Effector memory CD4-positive, alpha-beta T cell (primary cell): ENCODE data around the gene GRAMD1B.
"Not testable (repeated sequence)": the region's sequence is repeated elsewhere in the genome, so short reads cannot be mapped to it uniquely, and the experiment has no call there.

Source experiments
- DNase-seq, 3 donors: peaks; one replicate each; pipeline ENCODE4 v3.0.0-alpha.2; 2020
- H3K27ac ChIP-seq: 2 replicates; pipeline ENCODE4 v1.7.0; 2013; ENCODE audit warnings: mild to moderate bottlenecking, low read length, moderate library complexity; ENCODE audit not compliant: insufficient read depth, poor library complexity, severe bottlenecking
- H3K27me3 ChIP-seq: replicated peaks from 2 replicates; pipeline ENCODE4 v1.7.0; 2013; ENCODE audit warnings: mild to moderate bottlenecking, low read length; ENCODE audit not compliant: insufficient read depth, control insufficient read depth, poor library complexity, severe bottlenecking
- H3K36me3 ChIP-seq: 2 replicates; pipeline ENCODE4 v1.7.0; 2013; ENCODE audit warnings: mild to moderate bottlenecking, low read length, moderate library complexity; ENCODE audit not compliant: control insufficient read depth, insufficient read depth
- H3K4me1 ChIP-seq: 2 replicates; pipeline ENCODE4 v1.7.0; 2013; ENCODE audit warnings: low read length, mild to moderate bottlenecking; ENCODE audit not compliant: control insufficient read depth, insufficient read depth, poor library complexity, severe bottlenecking
- H3K4me3 ChIP-seq: 2 replicates; pipeline ENCODE4 v1.7.0; 2013; ENCODE audit warnings: low read length, low read depth, mild to moderate bottlenecking; ENCODE audit not compliant: insufficient read depth, poor library complexity, severe bottlenecking
- H3K9me3 ChIP-seq: 2 replicates; pipeline ENCODE4 v1.7.0; 2013; ENCODE audit warnings: mild to moderate bottlenecking, low read length, moderate library complexity; ENCODE audit not compliant: control insufficient read depth

The GRAMD1B gene

DNA sequence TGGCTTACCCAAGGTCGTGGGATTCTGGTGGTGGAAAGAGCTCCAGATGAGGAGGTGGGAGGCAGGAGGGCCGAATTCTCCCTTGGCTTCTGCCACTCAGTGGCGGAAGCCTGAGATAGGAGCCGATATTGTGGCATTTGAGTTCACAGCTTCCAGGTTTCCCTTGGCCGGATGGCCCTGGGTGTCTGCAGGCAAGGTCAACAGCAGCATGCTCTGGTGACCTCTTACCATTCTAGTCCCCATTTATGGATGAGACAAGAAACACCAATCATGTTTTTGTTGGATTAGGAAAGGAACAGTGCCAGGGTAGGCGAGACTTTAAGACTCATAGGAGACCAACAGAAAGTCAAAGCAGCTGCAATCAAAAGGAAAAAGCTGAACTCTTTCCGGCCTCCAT lies 89.7 kb downstream of the GRAMD1B start:
- no peaks in the 10 kb centered on the region for H3K9me3 ChIP-seq
- no peak overlapping the region for H3K27ac ChIP-seq
- no peak overlapping the region for H3K4me3 ChIP-seq
- no peaks in the 10 kb centered on the region for H3K27me3 ChIP-seq
- H3K36me3 ChIP-seq = no peaks in the 10 kb centered on the region
- no peak for DNase-seq
- H3K4me1 ChIP-seq = no peaks in the 10 kb centered on the region

DNA sequence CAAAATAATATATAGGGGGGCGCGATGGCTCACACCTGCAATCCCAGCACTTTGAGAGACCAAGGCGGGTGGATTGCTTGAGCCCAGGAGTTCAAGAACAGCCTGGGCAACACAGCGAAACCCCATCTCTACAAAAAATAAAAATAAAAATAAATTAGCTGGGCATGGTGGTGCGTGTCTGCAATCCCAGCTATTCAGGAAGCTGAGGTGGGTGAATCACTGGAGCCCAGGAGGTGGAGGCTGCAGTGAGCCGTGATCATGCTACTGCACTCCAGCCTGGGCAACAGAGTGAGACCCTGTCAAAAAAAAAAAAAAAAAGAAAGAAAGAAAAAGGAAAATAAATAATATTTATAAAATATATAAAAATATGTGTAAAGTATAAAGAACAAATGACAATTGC lies 90.4 kb downstream of the GRAMD1B start:
- H3K4me1 ChIP-seq, H3K9me3 ChIP-seq, DNase-seq, H3K4me3 ChIP-seq, H3K27me3 ChIP-seq, H3K27ac ChIP-seq, H3K36me3 ChIP-seq: not testable (repeated sequence)

DNA sequence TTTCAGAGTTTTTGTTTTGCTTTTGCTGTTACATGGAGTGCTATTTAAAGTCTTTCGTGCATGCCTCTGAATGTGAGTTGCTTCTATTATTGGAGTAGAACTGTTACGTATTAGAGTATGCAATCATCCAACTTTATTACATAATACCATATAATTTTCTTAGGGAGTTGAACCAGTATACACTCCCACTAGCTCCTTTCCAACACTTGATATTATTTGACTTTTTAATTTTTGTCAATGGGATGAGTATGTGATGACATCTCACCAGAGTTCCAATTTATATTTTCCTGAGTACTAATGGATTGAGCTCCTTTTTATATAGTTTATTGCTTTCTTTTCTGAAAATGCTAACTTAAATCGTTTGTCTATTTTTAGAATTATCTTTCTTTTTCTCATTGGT lies 90.9 kb downstream of the GRAMD1B start:
- no peaks in the 10 kb centered on the region for H3K4me1 ChIP-seq
- no peaks in the 10 kb centered on the region for H3K27me3 ChIP-seq
- no peaks in the 10 kb centered on the region for H3K9me3 ChIP-seq
- H3K4me3 ChIP-seq = no peak overlapping the region
- no peak for DNase-seq
- H3K27ac ChIP-seq = no peak overlapping the region
- no peaks in the 10 kb centered on the region for H3K36me3 ChIP-seq

DNA sequence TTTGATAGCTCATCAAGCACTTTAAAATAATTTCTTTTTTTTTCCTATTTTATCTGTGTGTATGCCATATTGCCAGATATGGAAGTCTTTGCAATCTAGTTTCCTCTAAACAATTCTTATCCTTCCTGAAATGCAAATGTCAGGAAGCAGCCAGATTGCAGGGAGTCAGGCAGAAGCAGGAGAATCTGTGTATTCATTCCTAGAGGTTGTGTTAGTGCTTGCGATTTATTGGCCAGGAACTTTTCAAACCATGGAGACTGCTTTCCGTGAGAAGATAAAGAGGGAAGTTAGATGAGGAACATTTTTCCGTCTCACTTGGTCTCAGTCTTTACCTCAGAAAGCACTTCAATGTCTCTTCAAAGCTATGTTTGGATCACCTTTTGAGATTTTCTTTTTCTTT lies 91.9 kb downstream of the GRAMD1B start:
- Histone ChIP-seq H3K27ac (no peak overlapping the region), H3K36me3 (no peaks in the 10 kb centered on the region), H3K4me1 (no peaks in the 10 kb centered on the region), H3K4me3 (no peak overlapping the region), H3K27me3 (no peaks in the 10 kb centered on the region), H3K9me3 (no peaks in the 10 kb centered on the region)
- DNase-seq = no peak

DNA sequence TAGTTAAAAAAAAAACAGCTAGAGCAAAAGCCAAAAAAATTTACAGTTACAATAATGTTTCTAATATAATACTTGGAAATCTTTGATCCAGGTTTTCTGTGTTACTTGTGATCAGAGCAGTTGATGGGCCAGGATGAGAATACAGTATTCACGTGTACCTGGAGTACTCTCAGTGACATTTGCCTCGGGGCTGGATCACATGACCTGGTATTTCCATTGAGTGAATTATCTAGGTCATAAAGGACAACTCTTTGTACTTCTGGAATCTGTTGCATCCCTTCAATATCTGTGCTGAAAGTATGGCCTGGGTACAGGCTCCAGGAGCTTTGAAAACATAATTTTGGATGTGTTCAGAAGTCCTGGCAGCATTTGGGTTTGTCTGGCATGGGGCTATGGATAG lies 93.5 kb downstream of the GRAMD1B start:
- no peaks in the 10 kb centered on the region for H3K27me3 ChIP-seq
- no peak overlapping the region for H3K4me3 ChIP-seq
- no peak for DNase-seq
- H3K4me1 ChIP-seq = no peaks in the 10 kb centered on the region
- H3K36me3 ChIP-seq = no peaks in the 10 kb centered on the region
- no peak overlapping the region for H3K27ac ChIP-seq
- no peaks in the 10 kb centered on the region for H3K9me3 ChIP-seq

DNA sequence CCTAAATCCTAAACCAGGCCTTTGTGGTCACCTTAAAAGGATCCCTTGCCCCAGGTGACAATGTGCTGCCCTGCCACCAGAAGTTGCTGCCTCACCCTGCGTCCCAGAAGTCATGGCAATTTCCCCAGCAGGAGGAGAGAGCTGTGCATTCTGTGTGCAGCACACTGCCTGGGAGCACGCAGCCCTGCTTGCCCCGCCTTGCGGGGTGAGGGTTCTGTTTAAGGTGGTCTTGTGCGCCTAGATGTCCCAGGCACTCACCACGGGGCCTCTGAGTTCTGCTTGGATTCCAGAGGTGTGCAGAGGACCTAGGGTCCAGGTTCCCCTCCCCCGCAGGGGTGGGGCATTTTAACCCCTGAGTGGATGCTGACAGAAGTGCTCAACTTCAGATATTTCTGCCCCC lies 95.0 kb downstream of the GRAMD1B start:
- no peak overlapping the region for H3K27ac ChIP-seq
- H3K4me1 ChIP-seq = no peaks in the 10 kb centered on the region
- H3K9me3 ChIP-seq = no peaks in the 10 kb centered on the region
- no peak overlapping the region for H3K4me3 ChIP-seq
- H3K27me3 ChIP-seq = no peaks in the 10 kb centered on the region
- H3K36me3 ChIP-seq = no peaks in the 10 kb centered on the region
- DNase-seq = no peak

DNA sequence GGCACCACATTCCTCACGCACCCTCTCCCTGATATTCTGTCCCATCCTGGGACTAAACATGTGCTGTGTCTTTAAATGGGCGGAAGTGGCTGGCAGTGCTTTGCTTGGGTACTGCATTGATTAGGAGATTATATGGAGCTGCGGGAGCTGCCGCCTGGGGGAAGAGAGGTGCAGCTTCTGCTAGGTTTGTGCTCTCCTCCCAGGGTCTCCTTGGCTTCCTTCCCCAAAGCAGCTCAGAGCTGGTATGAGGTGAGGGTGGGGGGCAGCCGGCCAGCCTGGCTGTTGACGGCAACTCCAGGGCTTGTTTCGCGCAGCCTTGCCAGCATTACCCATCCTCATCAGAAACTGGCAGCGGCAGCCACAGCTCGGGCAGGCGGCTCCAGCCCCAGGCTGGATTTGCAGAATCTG lies 95.4 kb downstream of the GRAMD1B start:
- H3K9me3 ChIP-seq = no peaks in the 10 kb centered on the region
- no peak overlapping the region for H3K27ac ChIP-seq
- DNase-seq = no peak
- no peaks in the 10 kb centered on the region for H3K4me1 ChIP-seq
- H3K4me3 ChIP-seq = no peak overlapping the region
- no peaks in the 10 kb centered on the region for H3K36me3 ChIP-seq
- no peaks in the 10 kb centered on the region for H3K27me3 ChIP-seq

DNA sequence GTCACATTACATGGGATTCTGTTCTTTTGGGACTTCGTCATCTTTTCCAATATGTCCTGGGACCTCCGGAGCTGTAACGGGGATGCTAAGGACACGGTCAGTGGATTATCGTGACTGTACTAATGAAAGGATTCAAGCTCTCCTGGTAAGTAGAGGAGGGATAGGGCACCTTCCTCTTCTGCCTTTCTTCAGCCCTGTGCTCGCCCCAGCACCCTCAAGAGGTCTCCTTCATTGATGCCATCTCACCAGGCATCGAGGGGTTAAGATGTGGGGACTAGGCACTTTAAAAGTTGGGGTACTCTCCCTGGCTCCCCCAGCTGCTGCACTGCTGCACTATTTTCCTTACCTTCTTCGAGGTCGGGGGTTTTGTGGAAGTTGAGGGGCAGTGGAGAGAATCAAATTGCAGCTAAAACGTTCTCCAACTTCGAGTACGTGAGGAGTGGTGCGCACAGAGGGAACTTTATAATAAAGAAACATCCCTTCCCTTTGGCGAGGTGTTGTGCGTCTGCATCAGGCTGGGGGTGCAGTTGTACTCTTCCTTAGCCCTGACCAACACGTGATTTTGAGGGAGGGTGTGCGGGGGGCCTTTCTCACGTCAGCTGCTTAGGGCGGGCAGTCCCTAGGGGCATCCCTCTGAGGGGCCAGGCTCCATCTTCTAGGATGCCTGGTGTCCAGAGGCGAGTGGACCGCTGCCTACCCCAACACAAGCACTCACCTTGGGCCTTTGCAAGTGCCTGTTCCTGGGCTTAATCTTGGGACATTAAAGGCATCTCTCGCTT lies 96.1 kb downstream of the GRAMD1B start:
- no peaks in the 10 kb centered on the region for H3K4me1 ChIP-seq
- H3K27me3 ChIP-seq = no peaks in the 10 kb centered on the region
- no peaks in the 10 kb centered on the region for H3K9me3 ChIP-seq
- no peaks in the 10 kb centered on the region for H3K36me3 ChIP-seq
- H3K4me3 ChIP-seq = no peak overlapping the region
- H3K27ac ChIP-seq = no peak overlapping the region
- DNase-seq = no peak

DNA sequence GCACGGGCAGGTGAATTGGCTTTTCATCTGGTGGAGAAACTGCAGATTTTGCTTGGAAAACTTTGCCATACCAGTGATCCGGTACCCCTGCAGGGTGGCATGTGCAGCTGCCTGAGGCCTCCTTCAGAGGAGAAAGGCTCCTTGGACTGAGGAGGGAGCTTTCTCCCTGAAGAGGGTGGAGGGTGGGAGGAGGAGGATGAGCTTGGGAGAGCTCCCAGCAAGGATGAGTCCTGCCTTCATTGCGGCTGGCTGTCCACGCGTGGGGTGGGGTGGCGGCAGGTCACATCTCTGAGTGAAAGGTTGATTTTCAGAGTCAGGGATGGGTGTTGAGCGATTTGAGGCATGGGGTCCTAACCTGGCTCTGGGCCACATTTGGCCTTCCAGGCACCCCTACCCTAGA lies 96.8 kb downstream of the GRAMD1B start:
- no peak overlapping the region for H3K4me3 ChIP-seq
- DNase-seq = no peak
- no peaks in the 10 kb centered on the region for H3K36me3 ChIP-seq
- no peak overlapping the region for H3K27ac ChIP-seq
- no peaks in the 10 kb centered on the region for H3K27me3 ChIP-seq
- no peaks in the 10 kb centered on the region for H3K4me1 ChIP-seq
- H3K9me3 ChIP-seq = no peaks in the 10 kb centered on the region

DNA sequence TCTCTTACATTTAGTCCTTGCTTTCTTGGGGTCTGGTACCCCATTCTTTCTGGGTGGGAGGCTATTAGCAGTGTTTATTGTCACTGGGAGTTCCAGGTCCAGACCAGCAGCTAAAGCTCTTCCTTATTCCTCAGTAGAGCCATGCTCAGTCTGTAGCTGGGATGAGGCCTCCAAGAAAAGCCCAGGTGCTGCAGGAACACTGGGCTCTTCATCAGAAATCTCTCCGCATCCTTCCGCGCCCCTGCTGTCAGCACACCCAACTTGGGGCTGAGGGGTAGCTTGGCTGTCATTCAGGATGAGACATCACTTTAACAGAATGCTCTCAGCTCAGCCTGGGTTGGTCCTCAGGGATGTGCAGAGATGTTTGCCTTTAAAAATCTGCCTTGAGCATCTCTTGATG lies 97.5 kb downstream of the GRAMD1B start:
- H3K4me3 ChIP-seq = no peak overlapping the region
- no peaks in the 10 kb centered on the region for H3K4me1 ChIP-seq
- no peaks in the 10 kb centered on the region for H3K36me3 ChIP-seq
- no peaks in the 10 kb centered on the region for H3K27me3 ChIP-seq
- H3K27ac ChIP-seq = no peak overlapping the region
- DNase-seq = no peak
- H3K9me3 ChIP-seq = no peaks in the 10 kb centered on the region
